RWPE2 (cell line): Measurements from ENCODE around the gene HRH4.

Experiments used
- ATAC-seq: fragments of 200-7000 bp; cut with Tn5 transposase; 3 replicates; pipeline ENCODE4 v1.9.1; 2021; ENCODE audit warnings: low read depth
- DNase-seq: peaks from one replicate; pipeline ENCODE4 v3.0.0-alpha.2; 2020; ENCODE audit warnings: low spot score
- H3K27ac ChIP-seq: fragments of 450-650 bp; 2 replicates; pipeline ENCODE4 v1.5.1; 2017; ENCODE audit warnings: mild to moderate bottlenecking; ENCODE audit not compliant: poor library complexity, severe bottlenecking
- H3K27me3 ChIP-seq: fragments of 250-450 bp; sonication (Bioruptor Pico); 2 replicates; pipeline ENCODE4 v1.5.1; 2021; ENCODE audit warnings: mild to moderate bottlenecking, moderate library complexity; ENCODE audit not compliant: insufficient read depth, poor library complexity, severe bottlenecking
- H3K36me3 ChIP-seq: fragments of 250-450 bp; sonication (Bioruptor Pico); 2 replicates; pipeline ENCODE4 v1.5.1; 2020; ENCODE audit warnings: low read depth, mild to moderate bottlenecking, moderate library complexity
- H3K4me1 ChIP-seq: fragments of 250-450 bp; sonication (Bioruptor Pico); 2 replicates; pipeline ENCODE4 v1.5.1; 2021; ENCODE audit warnings: mild to moderate bottlenecking, moderate library complexity; ENCODE audit not compliant: insufficient read depth, poor library complexity, severe bottlenecking
- H3K4me3 ChIP-seq: fragments of 250-450 bp; sonication (Bioruptor Pico); 2 replicates; pipeline ENCODE4 v1.5.1; 2021; ENCODE audit warnings: mild to moderate bottlenecking, moderate library complexity; ENCODE audit not compliant: severe bottlenecking
- H3K9me3 ChIP-seq: fragments of 250-450 bp; sonication (Bioruptor Pico); 2 replicates; pipeline ENCODE4 v1.5.1; 2021; ENCODE audit warnings: mild to moderate bottlenecking, moderate library complexity; ENCODE audit not compliant: severe bottlenecking
- TF ChIP-seq, protein P1 (sequence below): fragments of 450-650 bp; IDR thresholded peaks from one replicate; pipeline ENCODE4 v1.5.1; 2017; ENCODE audit warnings: mild to moderate bottlenecking, moderate library complexity; ENCODE audit not compliant: poor library complexity, severe bottlenecking

The HRH4 gene

DNA sequence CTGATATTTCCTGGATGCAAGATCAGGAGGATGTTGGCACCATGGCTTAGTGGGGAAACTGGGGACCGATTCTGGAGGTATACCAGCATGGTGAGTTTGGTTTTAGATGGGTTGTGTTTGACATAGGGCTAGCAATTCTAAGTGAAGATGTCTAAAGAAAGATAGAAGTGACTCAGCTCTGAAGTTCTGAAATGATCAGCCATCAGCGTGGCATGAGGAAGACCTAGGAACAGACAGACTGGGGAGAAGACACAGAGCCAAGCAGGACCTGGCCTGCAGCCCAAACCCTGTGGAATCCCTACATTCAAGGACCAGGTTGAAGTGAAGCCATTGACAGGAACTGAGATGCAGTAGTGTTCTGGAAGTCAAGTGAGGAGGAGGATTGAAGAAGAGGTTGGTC is 39.8 kb downstream of the HRH4 start:
- no peak overlapping the region for H3K27ac ChIP-seq
- H3K4me1 ChIP-seq: no peaks in the 10 kb centered on the region
- no peaks in the 10 kb centered on the region for H3K27me3 ChIP-seq
- ATAC-seq (no peak), DNase-seq (no peak)
- H3K4me3 ChIP-seq: no peak overlapping the region
- no peaks in the 10 kb centered on the region for H3K9me3 ChIP-seq
- H3K36me3 ChIP-seq: no peaks in the 10 kb centered on the region
- TF ChIP-seq, protein P1, sequence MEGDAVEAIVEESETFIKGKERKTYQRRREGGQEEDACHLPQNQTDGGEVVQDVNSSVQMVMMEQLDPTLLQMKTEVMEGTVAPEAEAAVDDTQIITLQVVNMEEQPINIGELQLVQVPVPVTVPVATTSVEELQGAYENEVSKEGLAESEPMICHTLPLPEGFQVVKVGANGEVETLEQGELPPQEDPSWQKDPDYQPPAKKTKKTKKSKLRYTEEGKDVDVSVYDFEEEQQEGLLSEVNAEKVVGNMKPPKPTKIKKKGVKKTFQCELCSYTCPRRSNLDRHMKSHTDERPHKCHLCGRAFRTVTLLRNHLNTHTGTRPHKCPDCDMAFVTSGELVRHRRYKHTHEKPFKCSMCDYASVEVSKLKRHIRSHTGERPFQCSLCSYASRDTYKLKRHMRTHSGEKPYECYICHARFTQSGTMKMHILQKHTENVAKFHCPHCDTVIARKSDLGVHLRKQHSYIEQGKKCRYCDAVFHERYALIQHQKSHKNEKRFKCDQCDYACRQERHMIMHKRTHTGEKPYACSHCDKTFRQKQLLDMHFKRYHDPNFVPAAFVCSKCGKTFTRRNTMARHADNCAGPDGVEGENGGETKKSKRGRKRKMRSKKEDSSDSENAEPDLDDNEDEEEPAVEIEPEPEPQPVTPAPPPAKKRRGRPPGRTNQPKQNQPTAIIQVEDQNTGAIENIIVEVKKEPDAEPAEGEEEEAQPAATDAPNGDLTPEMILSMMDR: no peak

DNA sequence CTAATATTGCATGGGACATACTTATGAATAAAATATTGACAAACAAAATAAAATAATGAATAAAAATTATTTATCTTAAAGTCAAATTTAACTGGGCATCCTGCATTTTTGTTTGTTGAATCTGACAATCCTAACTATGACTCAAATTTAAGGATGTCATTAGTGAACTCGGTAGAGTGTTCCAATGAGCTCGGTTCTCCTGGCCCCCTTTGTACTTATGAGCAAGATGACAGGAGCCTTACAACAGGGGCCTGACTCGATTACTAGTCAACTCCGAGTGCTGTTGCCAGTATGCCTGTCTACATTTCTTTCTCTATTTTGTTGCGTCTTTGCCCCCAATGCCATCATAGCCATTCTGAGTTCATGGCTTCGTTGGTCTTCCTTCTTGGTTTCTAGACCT is 40.3 kb downstream of the HRH4 start:
- H3K4me3 ChIP-seq: no peak overlapping the region
- TF ChIP-seq, protein P1: no peak
- H3K27me3 ChIP-seq: no peaks in the 10 kb centered on the region
- no peaks in the 10 kb centered on the region for H3K36me3 ChIP-seq
- no peak for ATAC-seq
- DNase-seq: no peak
- no peaks in the 10 kb centered on the region for H3K4me1 ChIP-seq
- no peaks in the 10 kb centered on the region for H3K9me3 ChIP-seq
- no peak overlapping the region for H3K27ac ChIP-seq

DNA sequence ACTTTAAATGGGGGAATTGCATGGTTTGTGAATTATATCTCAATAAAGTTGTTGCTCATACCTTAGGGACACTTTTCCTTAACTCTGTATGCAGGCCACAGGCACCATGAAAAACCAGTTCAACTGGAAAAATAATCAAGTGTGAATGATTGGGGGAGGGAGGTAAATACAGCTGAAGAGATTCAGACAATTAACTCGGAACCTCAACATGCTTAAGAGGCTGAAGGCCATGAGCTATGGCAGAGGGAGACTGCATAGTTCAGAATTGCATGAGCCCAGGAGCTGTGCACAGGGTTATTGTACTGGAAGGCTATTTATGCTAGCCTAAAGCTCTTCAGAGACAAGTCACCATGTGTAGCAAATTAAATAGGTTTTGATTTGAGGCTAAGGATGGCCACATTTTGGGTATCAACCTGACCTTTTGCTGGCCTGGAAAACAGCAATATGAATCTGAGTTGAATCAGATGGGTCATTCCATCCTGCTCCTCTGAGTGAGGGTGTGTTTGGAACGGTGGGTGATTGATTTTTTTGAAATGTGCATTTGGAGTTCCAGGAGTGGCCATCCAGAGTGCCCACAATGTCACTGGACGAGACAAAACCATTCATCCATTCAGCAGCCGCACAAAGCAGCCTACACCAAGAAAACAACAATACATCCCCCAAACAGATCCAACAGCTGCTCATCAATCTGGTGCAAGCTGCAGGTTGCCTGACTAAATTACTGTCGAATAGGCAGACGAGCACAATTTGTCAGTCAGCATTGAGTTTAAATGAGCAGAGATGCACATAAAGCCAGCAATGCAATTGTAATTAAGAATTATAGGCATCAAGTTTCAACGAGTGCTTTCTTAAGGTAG is 42.5 kb downstream of the HRH4 start:
- H3K36me3 ChIP-seq: no peaks in the 10 kb centered on the region
- H3K27ac ChIP-seq: no peak overlapping the region
- TF ChIP-seq, protein P1: no peak
- no peak overlapping the region for H3K4me3 ChIP-seq
- no peaks in the 10 kb centered on the region for H3K9me3 ChIP-seq
- H3K4me1 ChIP-seq: no peaks in the 10 kb centered on the region
- no peaks in the 10 kb centered on the region for H3K27me3 ChIP-seq
- DNase-seq: no peak
- ATAC-seq: no peak

DNA sequence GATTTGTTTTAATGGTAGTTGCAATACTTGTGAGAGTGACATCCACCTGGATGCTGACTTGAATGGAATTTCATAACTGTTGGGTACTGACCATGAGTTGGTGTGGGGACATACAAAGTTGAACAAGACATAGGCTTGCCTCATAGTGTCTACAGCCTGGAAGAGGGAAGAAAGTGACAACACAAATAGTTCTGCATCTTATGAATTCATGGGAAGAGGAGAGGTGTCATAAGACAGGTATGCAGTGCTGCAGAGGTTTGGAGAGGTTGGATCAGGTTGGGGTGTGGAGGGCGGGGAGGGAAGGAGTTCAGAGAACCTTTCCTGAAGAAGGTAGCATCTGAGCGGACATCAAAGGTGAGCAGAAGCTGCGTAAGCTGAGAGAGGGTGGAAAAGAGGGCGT is 44.0 kb downstream of the HRH4 start:
- Histone ChIP-seq H3K4me1 (no peaks in the 10 kb centered on the region), H3K4me3 (no peak overlapping the region), H3K9me3 (no peaks in the 10 kb centered on the region), H3K36me3 (no peaks in the 10 kb centered on the region), H3K27me3 (no peaks in the 10 kb centered on the region), H3K27ac (no peak overlapping the region)
- TF ChIP-seq, protein P1: no peak
- DNase-seq (no peak), ATAC-seq (0 out of 3 replicates have a peak, but pooled peaks have one; percentile 27)

DNA sequence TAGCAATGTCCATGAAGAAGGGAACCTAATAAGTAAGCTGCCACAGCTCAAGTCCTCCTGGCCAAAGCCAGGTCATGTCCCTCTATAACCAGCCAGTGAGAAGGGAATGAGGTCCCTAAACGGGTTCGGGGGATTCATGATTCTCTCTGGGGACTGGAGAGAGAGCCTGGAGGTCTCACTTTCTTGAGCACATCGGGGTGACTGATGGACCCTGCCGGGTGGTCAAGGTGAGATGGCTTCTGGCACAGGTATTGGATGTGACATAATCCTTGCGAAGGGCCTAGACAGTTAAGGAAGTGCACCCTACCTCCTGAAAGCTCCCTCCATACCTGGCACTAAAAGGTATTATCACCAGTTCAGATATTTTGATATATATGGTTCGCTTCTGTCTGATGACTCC is 45.7 kb downstream of the HRH4 start:
- Histone ChIP-seq H3K27ac (no peak overlapping the region), H3K4me3 (no peak overlapping the region), H3K36me3 (no peaks in the 10 kb centered on the region), H3K27me3 (no peaks in the 10 kb centered on the region), H3K9me3 (no peaks in the 10 kb centered on the region), H3K4me1 (no peaks in the 10 kb centered on the region)
- no peak for DNase-seq
- TF ChIP-seq, protein P1: no peak
- ATAC-seq: no peak
